ENCODE measurements around the gene SNCAIP. TPM values are rescaled to one million over a fixed set of nuclear protein-coding genes. Genes with fewer than 3 reads are reported as not detected.

SNCAIP gene
- total RNA-seq, 2 donors from 2014 or later = 8.1 to 9.5 TPM

- TF ChIP-seq CTCF (IDR thresholded peaks at IDR 0.05) = no peak
- DNase-seq (ENCODE audit: low spot score) = no peak
- no peaks in the 10 kb centered on the region for H3K27me3 ChIP-seq
- H3K27ac ChIP-seq = no peak overlapping the region
- no peaks in the 10 kb centered on the region for H3K36me3 ChIP-seq
- H3K4me1 ChIP-seq = peaks cover 0 to 21% of the 10 kb centered on the region in 2 donors
- no peak overlapping the region for H3K4me3 ChIP-seq
- H3K9me3 ChIP-seq = no peaks in the 10 kb centered on the region
Measured at GRCh38 chr5:122314036-122314435, 2.0 kb downstream of the SNCAIP start.

- no peak overlapping the region for H3K4me3 ChIP-seq
- H3K36me3 ChIP-seq = no peaks in the 10 kb centered on the region
- H3K27ac ChIP-seq = no peak overlapping the region
- DNase-seq (ENCODE audit: low spot score) = no peak
- H3K4me1 ChIP-seq = peaks cover 0 to 21% of the 10 kb centered on the region in 2 donors
- no peaks in the 10 kb centered on the region for H3K9me3 ChIP-seq
- no peaks in the 10 kb centered on the region for H3K27me3 ChIP-seq
- TF ChIP-seq CTCF (IDR thresholded peaks at IDR 0.05) = no peak
Measured at GRCh38 chr5:122315521-122315920, 3.5 kb downstream of the SNCAIP start.

GRCh38 chr5:122316656-122317055 lies 4.6 kb downstream of the SNCAIP start:
- peaks cover 0 to 16% of the 10 kb centered on the region in 2 donors for H3K4me1 ChIP-seq
- no peak for TF ChIP-seq CTCF (IDR thresholded peaks at IDR 0.05)
- no peak for DNase-seq (ENCODE audit: low spot score)
- H3K27ac ChIP-seq = no peak overlapping the region
- no peaks in the 10 kb centered on the region for H3K27me3 ChIP-seq
- no peaks in the 10 kb centered on the region for H3K9me3 ChIP-seq
- no peak overlapping the region for H3K4me3 ChIP-seq
- no peaks in the 10 kb centered on the region for H3K36me3 ChIP-seq

GRCh38 chr5:122319897-122320296 lies 7.9 kb downstream of the SNCAIP start:
- DNase-seq (ENCODE audit: low spot score) = no peak
- no peaks in the 10 kb centered on the region for H3K9me3 ChIP-seq
- peaks cover 0 to 8% of the 10 kb centered on the region in 2 donors for H3K4me1 ChIP-seq
- H3K27me3 ChIP-seq = no peaks in the 10 kb centered on the region
- TF ChIP-seq CTCF (IDR thresholded peaks at IDR 0.05) = no peak
- H3K4me3 ChIP-seq = no peak overlapping the region
- no peak overlapping the region for H3K27ac ChIP-seq
- H3K36me3 ChIP-seq = no peaks in the 10 kb centered on the region

GRCh38 chr5:122321921-122322320 lies 9.9 kb downstream of the SNCAIP start:
- no peak overlapping the region for H3K4me3 ChIP-seq
- no peak for DNase-seq (ENCODE audit: low spot score)

More at GRCh38 chr5:122321921-122322320, 9.9 kb downstream of the SNCAIP start:
- Histone ChIP-seq H3K36me3 (no peaks in the 10 kb centered on the region), H3K27me3 (no peaks in the 10 kb centered on the region), H3K4me1 (peaks cover 0 to 8% of the 10 kb centered on the region in 2 donors), H3K27ac (no peak overlapping the region), H3K9me3 (no peaks in the 10 kb centered on the region)
- TF ChIP-seq CTCF (IDR thresholded peaks at IDR 0.05) = no peak

All from right atrium auricular region (tissue), 2 donors.